RWPE1 (cell line): Measurements from ENCODE around the gene ANO9.

Experiments
- CTCF ChIA-PET: fragments of 350-600 bp; sonication (Branson Sonifier 250); formaldehyde crosslinking; extraction: SDS; loops from one replicate; lab custom pipeline; 2021; lab: Yijun Ruan, JAX
- POLR2A ChIA-PET: fragments of 400-600 bp; formaldehyde crosslinking; extraction: SDS; loops from one replicate; lab custom pipeline; 2020; ENCODE audit warnings: antibody characterized with exemption; ENCODE audit not compliant: low non-redundant PET; lab: Yijun Ruan, JAX
- DNase-seq: peaks from one replicate; pipeline ENCODE4 v3.0.0; 2012; ENCODE audit warnings: low spot score
- H3K27ac ChIP-seq: fragments of 450-650 bp; 2 replicates; pipeline ENCODE4 v1.5.1; 2017
- TF ChIP-seq, protein P1 (sequence below): fragments of 450-650 bp; conservative IDR thresholded peaks from 2 replicates; pipeline ENCODE4 v1.5.1; 2017; ENCODE audit warnings: low read depth, mild to moderate bottlenecking

Gene ANO9

GRCh38 chr11:433111-433510 lies 8.7 kb downstream of the ANO9 start:
- POLR2A ChIA-PET = no interaction called here

GRCh38 chr11:432501-433100 lies 9.2 kb downstream of the ANO9 start:
- TF ChIP-seq, protein P1, sequence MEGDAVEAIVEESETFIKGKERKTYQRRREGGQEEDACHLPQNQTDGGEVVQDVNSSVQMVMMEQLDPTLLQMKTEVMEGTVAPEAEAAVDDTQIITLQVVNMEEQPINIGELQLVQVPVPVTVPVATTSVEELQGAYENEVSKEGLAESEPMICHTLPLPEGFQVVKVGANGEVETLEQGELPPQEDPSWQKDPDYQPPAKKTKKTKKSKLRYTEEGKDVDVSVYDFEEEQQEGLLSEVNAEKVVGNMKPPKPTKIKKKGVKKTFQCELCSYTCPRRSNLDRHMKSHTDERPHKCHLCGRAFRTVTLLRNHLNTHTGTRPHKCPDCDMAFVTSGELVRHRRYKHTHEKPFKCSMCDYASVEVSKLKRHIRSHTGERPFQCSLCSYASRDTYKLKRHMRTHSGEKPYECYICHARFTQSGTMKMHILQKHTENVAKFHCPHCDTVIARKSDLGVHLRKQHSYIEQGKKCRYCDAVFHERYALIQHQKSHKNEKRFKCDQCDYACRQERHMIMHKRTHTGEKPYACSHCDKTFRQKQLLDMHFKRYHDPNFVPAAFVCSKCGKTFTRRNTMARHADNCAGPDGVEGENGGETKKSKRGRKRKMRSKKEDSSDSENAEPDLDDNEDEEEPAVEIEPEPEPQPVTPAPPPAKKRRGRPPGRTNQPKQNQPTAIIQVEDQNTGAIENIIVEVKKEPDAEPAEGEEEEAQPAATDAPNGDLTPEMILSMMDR = no peak
- no peak for DNase-seq
- ChIA-PET CTCF (interaction anchor here (0.6 kb wide), 1 partner anchor 15 kb away, joined by 5 read pairs; no protein-coding TSS in a partner anchor), POLR2A (no interaction called here)
- no peak overlapping the region for H3K27ac ChIP-seq

More at GRCh38 chr11:433111-433510, 8.7 kb downstream of the ANO9 start:
- TF ChIP-seq, protein P1 = no peak
- DNase-seq = no peak
- no peak overlapping the region for H3K27ac ChIP-seq
- CTCF ChIA-PET = interaction anchor here (0.6 to 1.1 kb wide), 2 partner anchors 15 kb away, joined by 3 to 5 read pairs; no protein-coding TSS in a partner anchor

DNA sequence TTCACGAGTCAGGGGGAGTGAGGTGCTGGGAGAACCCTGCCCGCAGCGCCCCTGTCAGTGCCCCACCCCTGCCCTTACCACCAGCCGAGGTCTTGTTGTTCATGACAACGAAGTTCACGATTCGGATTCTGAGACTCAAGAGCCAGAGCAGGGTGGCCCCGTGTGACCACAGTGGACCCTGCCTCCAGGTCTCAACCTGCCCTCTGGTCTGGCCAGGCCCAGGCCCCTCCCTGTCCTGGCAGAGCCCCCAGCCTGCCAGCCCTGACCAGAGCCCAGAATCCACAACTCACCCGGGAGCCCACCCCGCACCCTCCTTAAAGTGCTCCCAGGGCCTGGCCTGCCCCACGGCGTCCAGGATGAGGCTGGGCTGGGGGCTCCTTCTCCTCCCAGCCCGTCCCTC lies 9.9 kb downstream of the ANO9 start:
- no peak for DNase-seq
- H3K27ac ChIP-seq = no peak overlapping the region
- TF ChIP-seq, protein P1 = no peak
- POLR2A ChIA-PET = no interaction called here
- CTCF ChIA-PET = no interaction called here

- no peak for DNase-seq
- CTCF ChIA-PET = no interaction called here
- POLR2A ChIA-PET = no interaction called here
These were observed 11.8 kb downstream of the ANO9 start for GRCh38 chr11:429931-430456.

DNA sequence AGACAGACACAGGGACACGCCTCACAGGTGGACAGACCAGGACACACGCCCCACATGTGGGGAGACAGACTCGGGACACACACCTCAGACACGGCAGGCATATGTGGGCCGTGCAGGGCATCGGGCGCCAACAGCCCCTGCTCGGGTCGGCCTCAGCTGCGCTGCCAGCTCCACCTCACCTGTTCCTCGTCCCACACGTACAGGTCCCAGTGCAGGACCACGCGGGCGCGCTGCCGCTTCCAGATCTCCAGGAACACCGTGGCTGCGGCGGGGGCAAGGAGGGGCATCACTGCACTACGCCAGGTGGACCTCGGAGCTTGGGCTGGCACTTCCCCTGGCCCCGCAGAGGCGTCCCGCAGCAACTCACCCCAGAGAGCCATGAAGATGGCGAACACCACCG lies 12.4 kb downstream of the ANO9 start:
- ChIA-PET POLR2A (no interaction called here), CTCF (no interaction called here)
- TF ChIP-seq, protein P1 = no peak
- H3K27ac ChIP-seq = no peak overlapping the region
- no peak for DNase-seq

More at GRCh38 chr11:429931-430456, 11.8 kb downstream of the ANO9 start:
- no peak overlapping the region for H3K27ac ChIP-seq
- TF ChIP-seq, protein P1 = no peak

DNA sequence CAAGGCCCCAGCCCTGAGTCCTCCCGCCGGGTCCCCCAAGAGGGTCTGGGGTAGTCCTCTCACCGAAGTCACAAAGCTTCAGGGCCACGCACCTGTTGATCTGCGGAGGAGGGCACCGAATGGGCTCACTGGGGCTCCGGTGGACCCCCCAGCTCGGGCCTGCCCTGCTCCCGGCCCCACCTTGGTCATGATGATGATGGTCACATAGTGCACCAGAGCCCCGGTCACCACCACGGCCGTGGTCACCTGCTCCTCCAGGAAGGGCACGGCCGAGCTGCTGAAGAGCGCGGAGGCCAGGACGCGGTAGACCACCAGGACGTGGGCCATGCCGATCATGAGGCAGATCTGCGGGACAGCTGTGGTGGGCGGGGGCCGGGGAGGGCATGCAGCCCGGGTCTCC lies 13.5 kb downstream of the ANO9 start:
- CTCF ChIA-PET = no interaction called here
- no peak for DNase-seq
- POLR2A ChIA-PET = interaction anchor here (0.6 kb wide), 1 partner anchor 176 kb away, joined by 4 read pairs; no protein-coding TSS in a partner anchor
- TF ChIP-seq, protein P1 = no peak
- H3K27ac ChIP-seq = no peak overlapping the region
